IMR-90 (cell line): ENCODE measurements around the gene POU2F1. TPM values are rescaled to one million over a fixed set of nuclear protein-coding genes. Genes with fewer than 3 reads are reported as not detected.

Source experiments
- ATAC-seq: fragments of 200-7000 bp; cut with Tn5 transposase; 2 replicates; pipeline ENCODE4 v1.9.1; 2020; ENCODE audit warnings: low read depth, mild to moderate bottlenecking, moderate library complexity
- BruUV-seq: library from RNA; stranded (reverse); fragments of 400-500 nt; replicated peaks from 2 replicates; lab custom pipeline; 2021; lab: Mats Ljungman, UMichigan
- CTCF ChIA-PET: fragments of 300-600 bp; formaldehyde crosslinking; extraction: SDS; loops from one replicate; lab custom pipeline; 2021; ENCODE audit warnings: antibody characterized with exemption; lab: Yijun Ruan, JAX
- POLR2A ChIA-PET: fragments of 300-600 bp; sonication (Branson Sonifier 250); formaldehyde crosslinking; loops from one replicate; lab custom pipeline; 2022; ENCODE audit warnings: antibody characterized with exemption; ENCODE audit not compliant: unreplicated experiment; lab: Charles Lee
- DNase-seq: peaks from one replicate; pipeline ENCODE4 v3.0.0; 2013
- H2AFZ ChIP-seq: replicated peaks from 2 replicates; pipeline ENCODE3; 2013; ENCODE audit warnings: low read length, mild to moderate bottlenecking; ENCODE audit not compliant: poor library complexity
- H2AK5ac ChIP-seq: 2 replicates; pipeline ENCODE4 v1.6.1; 2013; ENCODE audit warnings: low read depth, low read length, inconsistent platforms
- H2AK9ac ChIP-seq: replicated peaks from 2 replicates; pipeline ENCODE3; 2013; ENCODE audit warnings: mild to moderate bottlenecking, low read depth, low read length, moderate library complexity; ENCODE audit not compliant: poor library complexity
- H2BK120ac ChIP-seq: 2 replicates; pipeline ENCODE4 v1.6.1; 2013; ENCODE audit warnings: low read depth, low read length, inconsistent platforms
- H2BK15ac ChIP-seq: 3 replicates; pipeline ENCODE4 v1.6.1; 2013; ENCODE audit warnings: low read depth, low read length, inconsistent platforms
- H2BK20ac ChIP-seq: 2 replicates; pipeline ENCODE4 v1.6.1; 2013; ENCODE audit warnings: low read depth, mild to moderate bottlenecking, inconsistent platforms, low read length, moderate library complexity
- H2BK5ac ChIP-seq: 2 replicates; pipeline ENCODE4 v1.6.1; 2013; ENCODE audit warnings: mild to moderate bottlenecking, low read depth, low read length, inconsistent platforms; ENCODE audit not compliant: poor library complexity, severe bottlenecking
- H3K14ac ChIP-seq: replicated peaks from 2 replicates; pipeline ENCODE4 v1.6.1; 2013; ENCODE audit warnings: low read depth, low read length, inconsistent platforms
- H3K18ac ChIP-seq: 2 replicates; pipeline ENCODE4 v1.6.1; 2013; ENCODE audit warnings: low read depth, low read length, control low read depth
- H3K23ac ChIP-seq: 2 replicates; pipeline ENCODE4 v1.6.1; 2013; ENCODE audit warnings: low read depth, low read length, inconsistent platforms
- H3K27ac ChIP-seq: 2 replicates; pipeline ENCODE4 v1.5.1; 2013; ENCODE audit warnings: mild to moderate bottlenecking, control low read depth, low read length; ENCODE audit not compliant: insufficient read depth
- H3K27me3 ChIP-seq: 2 replicates; pipeline ENCODE4 v1.6.1; 2013; ENCODE audit warnings: low read length; ENCODE audit not compliant: control insufficient read depth, insufficient read depth
- H3K36me3 ChIP-seq: 2 replicates; pipeline ENCODE4 v1.6.1; 2013; ENCODE audit warnings: low read length, mixed read lengths; ENCODE audit not compliant: control insufficient read depth, insufficient read depth
- H3K4ac ChIP-seq: 2 replicates; pipeline ENCODE4 v1.6.1; 2013; ENCODE audit warnings: low read depth, low read length, inconsistent platforms
- H3K4me1 ChIP-seq: 2 replicates; pipeline ENCODE4 v1.6.1; 2013; ENCODE audit warnings: low read length, mixed read lengths; ENCODE audit not compliant: control insufficient read depth, insufficient read depth
- H3K4me2 ChIP-seq: 2 replicates; pipeline ENCODE4 v1.6.1; 2013; ENCODE audit warnings: low read depth, mild to moderate bottlenecking, control low read depth, low read length, moderate library complexity
- H3K4me3 ChIP-seq: 2 replicates; pipeline ENCODE4 v1.5.1; 2013; ENCODE audit warnings: low read depth, mild to moderate bottlenecking, control low read depth, low read length, moderate library complexity; ENCODE audit not compliant: insufficient read depth
- H3K56ac ChIP-seq: 2 replicates; pipeline ENCODE4 v1.6.1; 2013; ENCODE audit warnings: low read length, inconsistent platforms; ENCODE audit not compliant: insufficient read depth; ENCODE audit errors: extremely low read depth
- H3K79me1 ChIP-seq, 2 experiments: 2 replicates each; pipeline ENCODE4 v1.6.1; 2013; ENCODE audit warnings: low read length in 2 of 2, inconsistent platforms in 1 of 2, low read depth in 1 of 2
- H3K9ac ChIP-seq: 2 replicates; pipeline ENCODE4 v1.6.1; 2013; ENCODE audit warnings: low read depth, low read length, control low read depth
- H3K9me1 ChIP-seq: 2 replicates; pipeline ENCODE4 v1.6.1; 2013; ENCODE audit warnings: low read length, inconsistent platforms; ENCODE audit not compliant: insufficient read depth
- H3K9me3 ChIP-seq: 2 replicates; pipeline ENCODE4 v1.6.1; 2013; ENCODE audit warnings: low read length; ENCODE audit not compliant: control insufficient read depth, insufficient read depth
- H4K20me1 ChIP-seq: 2 replicates; pipeline ENCODE4 v1.6.1; 2013; ENCODE audit warnings: low read length, inconsistent platforms; ENCODE audit not compliant: insufficient read depth
- H4K5ac ChIP-seq: 2 replicates; pipeline ENCODE4 v1.6.1; 2013; ENCODE audit warnings: mild to moderate bottlenecking, low read depth, low read length, control low read depth
- H4K8ac ChIP-seq, 2 experiments: 2 replicates each; pipeline ENCODE4 v1.6.1; 2013; ENCODE audit warnings: low read depth in 2 of 2, low read length in 2 of 2, control low read depth in 1 of 2, inconsistent platforms in 1 of 2
- H4K91ac ChIP-seq: 2 replicates; pipeline ENCODE4 v1.6.1; 2013; ENCODE audit warnings: low read depth, low read length, inconsistent platforms; ENCODE audit not compliant: insufficient read depth
- BHLHE40 ChIP-seq: fragments of 150-350 bp; IDR thresholded peaks from 2 replicates; pipeline ENCODE4 v1.6.1; 2016; ENCODE audit warnings: mild to moderate bottlenecking, low read depth, low read length
- CEBPB ChIP-seq: IDR thresholded peaks from 2 replicates; pipeline ENCODE4 v1.6.1; 2012; ENCODE audit warnings: low read depth, low read length, improper control_type of control experiment
- CTCF ChIP-seq: conservative IDR thresholded peaks from 2 replicates; pipeline ENCODE4 v1.5.1; 2012; ENCODE audit warnings: mild to moderate bottlenecking, low read depth, low read length, improper control_type of control experiment
- ELK1 ChIP-seq: fragments of 150-350 bp; IDR thresholded peaks from 2 replicates; pipeline ENCODE4 v1.6.1; 2016; ENCODE audit warnings: low read depth, mild to moderate bottlenecking, low read length, moderate library complexity, borderline replicate concordance
- FOS ChIP-seq: fragments of 150-350 bp; IDR thresholded peaks from 2 replicates; pipeline ENCODE4 v1.6.1; 2016; ENCODE audit warnings: low read depth, low read length
- MAZ ChIP-seq: IDR thresholded peaks from 2 replicates; pipeline ENCODE4 v1.6.1; 2012; ENCODE audit warnings: low read depth, mild to moderate bottlenecking, low read length, improper control_type of control experiment, moderate library complexity, borderline replicate concordance
- NFE2L2 ChIP-seq: fragments of 150-350 bp; IDR thresholded peaks from 2 replicates; pipeline ENCODE4 v1.6.1; 2016; ENCODE audit warnings: low read depth, mild to moderate bottlenecking, low read length
- RAD21 ChIP-seq: IDR thresholded peaks from 2 replicates; pipeline ENCODE4 v1.6.1; 2012; ENCODE audit warnings: low read length, improper control_type of control experiment
- RCOR1 ChIP-seq: IDR thresholded peaks from 2 replicates; pipeline ENCODE4 v1.6.1; 2012; ENCODE audit warnings: mild to moderate bottlenecking, low read length, improper control_type of control experiment; ENCODE audit not compliant: insufficient replicate concordance
- SMC3 ChIP-seq: fragments of 150-350 bp; IDR thresholded peaks from 2 replicates; pipeline ENCODE4 v1.6.1; 2016; ENCODE audit warnings: low read depth, mild to moderate bottlenecking, antibody characterized with exemption, low read length, moderate library complexity
- WGBS, 2 experiments: methylation state at CpG; one replicate each; pipeline versions ENCODE4 v1.1.5 to v1.1.7; 2013; ENCODE audit warnings: missing lambda C conversion rate in 2 of 2; ENCODE audit not compliant: insufficient read length in 1 of 2; ENCODE audit errors: extremely low coverage in 2 of 2; 5-methylcytosine and 5-hydroxymethylcytosine counted together
- dilution Hi-C: fragments of 300-500 bp; cut with HindIII; formaldehyde crosslinking; loops from one replicate; pipeline ENCODE4 v1.14.3; 2018; ENCODE audit warnings: low sequenced_read_pairs; ENCODE audit not compliant: unreplicated experiment
- in situ Hi-C: fragments of 300-500 bp; cut with MboI; formaldehyde crosslinking; loops from 3 replicates; pipeline ENCODE4 v1.14.3; 2019; ENCODE audit warnings: low sequenced_read_pairs, inconsistent platforms, mixed read lengths
- intact Hi-C: fragments of 100-400 bp; cut with micrococcal nuclease; formaldehyde crosslinking; loops from 2 replicates; pipeline ENCODE4 v1.10.0; 2022
- polyA plus RNA-seq, 3 experiments: library from polyadenylated mRNA; depleted of rRNA; stranded (reverse); fragments of >200 nt; gene quantifications; 2 replicates each; pipeline ENCODE4 v1.2.3, GENCODE V29; 2012; ENCODE audit warnings: low replicate concordance in 1 of 3
- total RNA-seq: library from RNA; depleted of rRNA; stranded (reverse); fragments of >200 nt; gene quantifications from 2 replicates; pipeline ENCODE4 v1.2.3, GENCODE V29; 2012
- TF ChIP-seq, protein P1 (sequence below): fragments of 150-350 bp; IDR thresholded peaks from 2 replicates; pipeline ENCODE4 v1.6.1; 2017; ENCODE audit warnings: mild to moderate bottlenecking, antibody characterized with exemption, low read length, low read depth

The POU2F1 gene
- total and polyA plus RNA-seq, 2 of the 4 experiments (the other 2 are of a cell fraction) = 1.2 to 3.4 TPM

- Histone ChIP-seq H3K79me1 (no peaks in the 10 kb centered on the region; a peak in 1 of 4 replicates), H3K4me2 (no peak overlapping the region), H2BK120ac (no peak overlapping the region), H3K4me1 (no peaks in the 10 kb centered on the region), H3K9me3 (no peaks in the 10 kb centered on the region), H2AK9ac (no peak overlapping the region), H2BK5ac (no peak overlapping the region), H3K4me3 (no peak overlapping the region), H3K27me3 (no peaks in the 10 kb centered on the region), H4K20me1 (no peaks in the 10 kb centered on the region), H3K14ac (no peak overlapping the region), H3K27ac (no peak overlapping the region), H3K9me1 (no peaks in the 10 kb centered on the region), H3K18ac (no peak overlapping the region), H3K36me3 (no peaks in the 10 kb centered on the region), H2AFZ (no peak overlapping the region), H2BK15ac (no peak overlapping the region), H3K23ac (no peak overlapping the region), H4K8ac (no peak overlapping the region), H3K56ac (no peak overlapping the region), H3K9ac (no peak overlapping the region), H2BK20ac (no peak overlapping the region), H2AK5ac (no peak overlapping the region), H3K4ac (no peak overlapping the region), H4K91ac (no peak overlapping the region), H4K5ac (no peak overlapping the region)
- no peak for TF ChIP-seq FOS
- TF ChIP-seq CTCF = no peak
- TF ChIP-seq RAD21 = no peak
- TF ChIP-seq ELK1 = no peak
- TF ChIP-seq CEBPB = no peak
- TF ChIP-seq RCOR1 = no peak
- no peak for TF ChIP-seq BHLHE40
- TF ChIP-seq, protein P1, sequence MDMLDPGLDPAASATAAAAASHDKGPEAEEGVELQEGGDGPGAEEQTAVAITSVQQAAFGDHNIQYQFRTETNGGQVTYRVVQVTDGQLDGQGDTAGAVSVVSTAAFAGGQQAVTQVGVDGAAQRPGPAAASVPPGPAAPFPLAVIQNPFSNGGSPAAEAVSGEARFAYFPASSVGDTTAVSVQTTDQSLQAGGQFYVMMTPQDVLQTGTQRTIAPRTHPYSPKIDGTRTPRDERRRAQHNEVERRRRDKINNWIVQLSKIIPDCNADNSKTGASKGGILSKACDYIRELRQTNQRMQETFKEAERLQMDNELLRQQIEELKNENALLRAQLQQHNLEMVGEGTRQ = no peak
- no peak for TF ChIP-seq SMC3
- TF ChIP-seq MAZ = no peak
- TF ChIP-seq NFE2L2 = no peak
- ChIA-PET CTCF (interaction anchor here (1.2 kb wide), 1 partner anchor 10 kb away, joined by 4 read pairs; no protein-coding TSS in a partner anchor), POLR2A (no interaction called here)
- dilution Hi-C loops = no loop called here
- intact Hi-C loops = no loop called here
- no TSS peak for BruUV-seq
- ATAC-seq (peak; percentile 66), DNase-seq (peak; percentile 36)
- in situ Hi-C loops = no loop called here
- WGBS, 2 experiments = no CpG with 5 or more reads among the region's 1 CpG
Observed at GRCh38 chr1:167332503-167332902, 111.8 kb downstream of the POU2F1 start.
